ENCODE data around the gene TSPAN9. TPM values are rescaled to one million over a fixed set of nuclear protein-coding genes. Genes with fewer than 3 reads are reported as not detected.

The TSPAN9 gene
- total RNA-seq, 1 donor from 2014 or later: 299 TPM

DNA sequence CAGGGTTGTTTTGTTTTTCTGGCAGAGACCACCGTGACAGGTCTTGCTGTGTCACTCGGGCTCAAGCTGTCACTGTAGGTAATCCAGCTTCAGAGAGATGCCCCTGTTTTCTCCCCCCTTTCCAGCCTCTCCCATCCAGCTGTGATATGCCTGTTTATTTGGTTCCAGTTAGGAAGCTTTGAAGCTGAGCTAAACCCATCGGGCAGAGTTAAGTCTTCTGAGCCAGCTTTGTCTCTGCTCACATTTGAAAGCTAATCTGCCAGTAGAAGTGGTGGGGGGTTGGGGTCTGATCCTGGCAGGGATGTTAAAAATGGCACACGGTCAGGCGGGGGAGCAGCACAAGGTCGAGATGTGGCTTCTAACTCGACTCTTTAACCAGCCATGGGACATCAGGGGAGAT lies 130.0 kb downstream of the TSPAN9 start:
- intact Hi-C loops (cut with DNase I): loop anchor here (2.0 to 5.0 kb wide), 2 partner anchors 35 to 68 kb away; no protein-coding TSS in a partner anchor
- DNase-seq (ENCODE audit: low spot score): no peak

DNA sequence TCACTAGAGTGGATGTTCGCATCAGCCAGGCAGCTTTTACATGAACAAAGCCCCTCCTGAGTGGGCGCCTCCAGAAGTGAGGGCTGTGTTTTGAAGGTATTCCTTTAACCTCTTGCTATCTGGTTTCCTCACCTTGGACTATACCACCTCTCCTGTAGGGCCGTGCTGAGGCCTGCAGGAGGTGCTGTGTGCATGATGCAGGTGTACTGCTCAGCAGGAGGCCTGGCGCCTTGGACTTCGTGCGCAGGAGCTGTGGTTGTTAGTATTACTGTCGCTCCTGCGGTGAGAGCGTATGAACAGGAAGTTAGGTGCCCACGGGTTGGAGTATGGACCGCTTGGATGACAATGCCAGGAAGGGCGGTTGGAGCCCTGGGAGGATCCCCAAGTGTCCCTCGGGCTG lies 130.7 kb downstream of the TSPAN9 start:
- intact Hi-C loops (cut with DNase I): loop anchor here (2.0 to 5.0 kb wide), 2 partner anchors 34 to 67 kb away; no protein-coding TSS in a partner anchor
- DNase-seq (ENCODE audit: low spot score): no peak

GRCh38 chr12:3213188-3213587 lies 136.0 kb downstream of the TSPAN9 start:
- intact Hi-C loops (cut with DNase I): no loop called here
- no peak for DNase-seq (ENCODE audit: low spot score)

GRCh38 chr12:3213768-3214167 lies 136.6 kb downstream of the TSPAN9 start:
- intact Hi-C loops (cut with DNase I): no loop called here
- no peak for DNase-seq (ENCODE audit: low spot score)

DNA sequence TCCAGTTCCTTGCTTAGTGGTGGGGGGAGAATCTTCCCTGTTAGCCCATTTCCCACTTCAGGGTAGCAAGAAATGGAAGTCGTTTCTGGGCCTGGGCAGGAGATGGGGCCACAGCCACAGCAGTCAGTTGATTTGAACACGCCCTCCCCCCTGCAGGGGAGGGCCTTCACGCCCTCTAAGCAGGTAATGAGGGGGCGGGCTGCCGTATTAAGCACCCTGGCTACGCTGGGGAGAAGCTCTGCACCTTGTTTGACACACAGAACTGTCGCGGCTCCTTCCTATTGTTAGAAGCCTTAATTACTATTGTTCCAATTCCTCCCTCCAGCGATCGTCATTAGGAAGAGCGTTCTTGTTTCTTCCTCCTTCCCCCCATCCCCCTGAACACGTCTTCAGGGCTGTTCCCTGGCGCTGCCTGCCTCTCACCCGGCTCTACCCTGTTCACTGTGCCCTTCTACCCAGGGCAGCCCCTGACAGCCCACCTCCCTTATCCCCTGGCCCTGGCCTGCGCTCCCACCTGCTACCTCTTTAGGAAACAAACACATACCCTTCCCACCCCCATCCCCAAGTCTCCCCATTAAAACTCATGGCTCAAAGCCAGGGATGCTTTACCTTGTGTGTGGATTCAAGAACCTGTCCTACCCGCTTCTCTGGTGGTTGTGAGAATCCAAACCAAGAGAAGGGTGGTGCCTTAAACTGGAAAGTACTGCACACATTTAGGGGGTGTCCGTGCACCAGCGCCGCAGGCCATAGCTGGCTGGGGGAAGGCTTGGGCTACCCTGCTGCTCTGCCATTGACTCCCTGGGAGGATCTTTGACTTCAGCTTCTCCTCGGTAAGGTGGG lies 137.6 kb downstream of the TSPAN9 start:
- intact Hi-C loops (cut with DNase I): no loop called here
- DNase-seq (ENCODE audit: low spot score): no peak

DNA sequence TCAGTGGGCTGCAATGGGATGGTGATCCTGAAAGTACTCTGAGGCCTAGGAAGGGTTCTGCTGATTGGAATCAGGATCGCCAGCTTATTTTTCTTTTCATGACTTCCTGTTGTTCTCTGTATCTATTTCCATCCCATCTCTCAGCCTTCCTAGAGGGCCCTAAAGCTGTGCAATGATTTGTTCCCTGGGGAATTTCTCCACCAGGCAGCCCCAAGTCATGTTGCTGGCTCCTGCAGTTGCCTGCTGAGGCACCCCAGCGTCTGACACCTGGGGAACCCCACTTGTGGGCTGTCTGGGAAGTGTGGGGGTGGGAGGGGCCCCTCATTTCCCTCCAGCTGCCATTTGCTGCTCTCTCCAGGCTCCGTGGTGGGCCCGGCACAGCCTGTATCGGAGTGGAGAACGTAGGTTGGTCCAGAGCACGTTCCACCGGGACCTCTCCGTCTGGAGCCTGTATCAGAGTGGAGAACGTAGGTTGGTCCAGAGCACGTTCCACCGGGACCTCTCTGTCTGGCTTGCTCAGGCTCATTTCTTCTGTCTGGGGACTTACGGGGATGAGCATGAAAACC lies 138.3 kb downstream of the TSPAN9 start:
- intact Hi-C loops (cut with DNase I): no loop called here
- no peak for DNase-seq (ENCODE audit: low spot score)

DNA sequence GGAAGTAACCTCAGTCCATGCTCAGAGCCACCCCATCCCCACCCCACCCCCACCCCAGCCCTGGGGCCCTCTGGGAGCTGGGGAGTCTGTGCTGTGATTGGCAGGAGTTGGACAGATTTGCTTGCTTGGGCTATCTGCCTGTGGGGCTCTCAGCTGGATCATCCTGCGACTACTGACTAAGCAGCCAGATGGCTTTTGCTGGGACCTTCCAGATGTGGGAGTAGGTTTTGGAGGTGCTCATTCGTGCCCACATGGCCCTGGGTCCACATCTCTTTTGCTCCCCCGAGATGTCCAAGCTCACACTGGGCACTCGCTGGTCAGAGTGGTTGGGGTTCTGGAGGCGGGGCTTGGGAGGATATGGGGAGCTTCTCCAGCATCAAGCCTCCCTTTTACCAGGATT lies 138.9 kb downstream of the TSPAN9 start:
- intact Hi-C loops (cut with DNase I): no loop called here
- no peak for DNase-seq (ENCODE audit: low spot score)

DNA sequence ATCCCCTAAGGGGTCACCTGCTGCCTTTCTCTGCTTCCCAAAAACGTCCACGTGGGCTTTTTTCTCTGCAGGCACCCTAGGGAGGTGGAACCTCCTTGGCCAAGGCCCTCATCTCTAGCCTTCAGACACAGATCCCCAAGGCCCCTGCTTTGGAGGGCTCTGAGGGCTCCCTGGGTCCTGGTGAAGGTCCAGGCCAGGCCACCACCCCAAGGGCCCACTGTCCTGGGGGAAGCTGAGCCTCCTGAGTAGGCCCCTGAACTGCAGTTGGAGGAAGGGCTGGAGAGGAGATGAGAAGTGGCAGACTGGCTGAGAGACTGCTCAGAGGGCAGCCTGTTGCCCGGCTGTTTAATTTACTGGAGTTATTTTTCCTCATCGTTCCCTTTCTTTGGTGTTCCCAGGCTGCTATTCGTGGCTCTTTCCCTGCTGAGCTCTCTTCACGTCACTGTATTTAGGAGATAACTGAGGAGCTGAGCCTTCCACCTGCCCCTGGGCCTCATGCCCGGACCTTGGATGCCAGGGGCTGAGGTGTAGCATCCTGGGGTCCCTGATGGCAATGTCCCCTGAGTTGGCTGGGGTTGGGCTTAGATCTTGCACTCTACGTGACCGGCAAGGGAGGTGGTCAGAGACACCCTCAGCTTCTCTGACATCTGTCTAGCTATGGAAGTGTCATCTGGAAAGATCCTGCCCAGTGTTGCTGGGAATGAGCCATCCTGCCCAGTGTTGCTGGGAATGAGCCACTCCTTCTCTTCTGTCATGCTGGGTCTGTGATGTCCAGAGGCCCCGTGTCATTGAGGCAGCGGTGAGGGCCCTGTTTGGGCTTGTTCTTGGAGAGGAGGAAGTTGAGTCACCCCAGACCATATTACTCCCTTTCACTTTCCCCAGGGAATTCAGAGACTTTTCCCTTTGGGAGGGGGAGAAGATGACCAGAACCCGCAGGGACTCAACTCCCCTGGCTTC lies 139.8 kb downstream of the TSPAN9 start:
- intact Hi-C loops (cut with DNase I): no loop called here
- DNase-seq (ENCODE audit: low spot score): no peak

DNA sequence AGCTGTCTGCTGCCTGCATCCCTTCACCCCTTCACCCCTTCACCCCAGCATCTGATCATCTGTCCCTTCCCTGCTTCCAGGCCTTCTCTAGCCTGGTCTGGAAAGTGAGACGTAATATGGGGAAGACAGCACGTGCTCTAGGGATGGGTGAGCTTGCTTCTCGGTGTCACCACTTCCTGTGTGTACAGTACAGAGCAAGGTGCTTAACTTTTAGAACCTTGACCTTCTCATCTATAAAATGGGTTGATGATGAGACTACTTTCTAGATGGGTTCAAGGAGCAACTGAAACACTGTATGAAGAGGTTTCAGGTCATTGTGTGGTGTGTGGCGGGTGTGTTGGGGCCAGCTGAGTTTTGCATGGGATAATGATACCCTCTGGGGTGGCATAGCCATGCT lies 140.5 kb downstream of the TSPAN9 start:
- intact Hi-C loops (cut with DNase I): no loop called here
- no peak for DNase-seq (ENCODE audit: low spot score)

DNA sequence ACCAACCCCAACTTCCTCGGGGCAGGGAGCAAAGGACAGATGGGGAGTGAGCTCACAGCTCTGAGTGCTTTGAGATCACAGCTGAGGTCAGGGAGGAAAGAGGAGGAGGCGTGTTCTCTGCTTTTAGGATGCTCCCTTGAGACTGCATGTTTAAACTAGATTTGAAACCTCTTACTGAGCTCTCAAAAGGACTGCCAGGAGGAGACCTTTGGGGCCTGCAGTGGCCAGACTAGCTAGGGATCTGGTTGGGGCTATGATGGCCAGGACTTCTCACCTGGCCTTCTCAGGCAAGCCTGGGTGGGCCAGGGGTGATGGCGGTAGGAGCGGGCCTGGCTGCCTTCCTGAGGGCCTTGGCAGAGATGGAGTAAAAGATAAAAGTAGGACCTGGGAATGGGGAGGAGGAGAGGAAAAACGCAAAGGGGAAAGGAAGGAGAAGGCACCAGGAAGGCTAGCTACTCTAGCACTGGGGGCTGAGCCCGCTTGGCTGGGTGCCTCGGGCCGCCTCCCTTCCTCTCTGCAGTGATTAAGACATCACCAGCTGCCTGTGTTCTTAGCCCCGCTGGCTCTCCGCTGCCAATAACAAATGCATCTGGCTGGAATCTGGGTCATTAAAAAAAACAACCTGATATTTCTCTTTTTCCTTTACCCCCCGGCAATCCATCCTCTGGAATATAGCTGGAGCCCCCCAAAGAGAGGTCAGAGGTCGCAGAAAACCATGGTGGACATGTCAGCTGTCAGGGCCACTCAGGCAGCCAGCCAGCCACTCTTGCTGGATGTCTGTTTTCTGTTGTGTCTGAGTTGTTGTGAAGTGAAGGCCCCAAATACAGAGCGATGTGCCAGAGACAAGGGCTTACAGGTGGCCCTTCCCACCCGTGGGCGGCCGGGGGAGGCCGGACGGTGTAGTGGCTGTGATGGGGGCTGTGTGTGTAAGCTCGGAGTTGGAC lies 141.3 kb downstream of the TSPAN9 start:
- no peak for DNase-seq (ENCODE audit: low spot score)
- intact Hi-C loops (cut with DNase I): no loop called here

DNA sequence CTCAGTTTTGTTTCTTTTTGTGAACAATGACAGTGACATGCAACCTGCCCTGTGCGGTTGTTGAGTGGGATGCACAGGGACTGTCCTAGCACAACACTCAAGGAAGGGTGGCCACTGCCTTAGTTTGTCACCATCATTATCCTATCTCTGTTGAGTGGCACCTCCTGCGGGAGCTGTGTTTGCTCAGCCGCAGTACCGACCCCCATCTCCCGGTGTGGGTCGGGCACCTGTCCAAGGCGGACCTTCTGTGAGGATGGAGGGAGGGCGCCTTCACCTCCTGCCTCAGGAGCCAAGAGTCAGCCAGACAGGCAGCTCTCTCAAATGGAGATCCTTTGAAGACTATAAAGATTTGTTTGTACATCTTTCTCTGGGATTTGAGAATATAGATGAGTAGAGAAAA lies 142.1 kb downstream of the TSPAN9 start:
- intact Hi-C loops (cut with DNase I): no loop called here

GRCh38 chr12:3220382-3221321 lies 143.5 kb downstream of the TSPAN9 start:
- no peak for DNase-seq (ENCODE audit: low spot score)
- intact Hi-C loops (cut with DNase I): no loop called here

More for the DNA sequence above, 142.1 kb downstream of the TSPAN9 start:
- no peak for DNase-seq (ENCODE audit: low spot score)

DNA sequence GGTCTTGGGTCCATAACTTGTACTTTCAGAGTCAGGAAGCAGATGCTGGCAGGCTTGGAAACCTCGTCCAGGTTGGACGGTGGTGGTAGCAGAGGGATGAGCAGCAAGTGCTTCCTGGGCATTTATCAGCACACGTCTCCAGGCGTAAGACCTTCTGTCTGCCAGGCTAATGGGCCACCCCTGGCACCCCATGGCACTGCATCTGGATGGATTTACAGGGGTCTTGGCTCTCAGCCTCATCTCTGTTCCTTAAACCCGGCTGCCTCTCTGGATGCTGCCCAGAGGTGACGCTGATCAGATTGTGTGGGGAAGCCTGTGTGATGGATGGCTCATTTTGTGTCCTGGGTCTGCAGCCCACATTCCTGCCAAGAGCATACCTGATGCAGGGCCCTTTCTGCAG lies 145.1 kb downstream of the TSPAN9 start:
- intact Hi-C loops (cut with DNase I): no loop called here
- DNase-seq (ENCODE audit: low spot score): no peak

DNA sequence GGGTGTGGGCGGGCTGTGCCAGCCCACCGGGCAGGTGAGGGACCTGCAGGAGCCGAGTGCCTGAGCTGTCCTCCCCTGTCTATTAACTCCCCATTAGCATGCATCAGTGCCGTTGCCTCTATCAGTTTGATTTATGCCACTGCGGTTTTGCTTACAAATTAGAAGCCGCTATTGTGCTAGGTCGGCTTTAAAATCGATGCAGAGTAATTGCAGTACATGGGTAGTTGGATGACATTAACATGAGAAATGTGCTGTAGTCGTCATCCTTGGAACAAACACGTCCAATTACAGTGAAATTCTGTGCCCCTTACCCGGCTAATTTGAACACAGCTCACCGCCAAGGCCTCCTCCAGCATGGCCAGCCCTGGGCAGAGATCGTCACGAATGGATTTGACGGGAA lies 145.8 kb downstream of the TSPAN9 start:
- no peak for DNase-seq (ENCODE audit: low spot score)
- intact Hi-C loops (cut with DNase I): no loop called here

- no peak for DNase-seq (ENCODE audit: low spot score)
- intact Hi-C loops (cut with DNase I): no loop called here
These were observed 146.7 kb downstream of the TSPAN9 start for GRCh38 chr12:3223601-3224529.

GRCh38 chr12:3224530-3224903 lies 147.3 kb downstream of the TSPAN9 start:
- no peak for DNase-seq (ENCODE audit: low spot score)
- intact Hi-C loops (cut with DNase I): no loop called here
